HG02852 (cell line): ENCODE measurements around the gene ENTPD6.
"Not testable (repeated sequence)": the region's sequence is repeated elsewhere in the genome, so short reads cannot be mapped to it uniquely, and the experiment has no call there.

ENCODE experiments used
- ATAC-seq: cut with Tn5 transposase; IDR thresholded peaks from one replicate; pipeline ENCODE4 v1.9.1; 2021; ENCODE audit warnings: mild to moderate bottlenecking, moderate library complexity; ENCODE audit not compliant: unreplicated experiment

The ENTPD6 gene

DNA sequence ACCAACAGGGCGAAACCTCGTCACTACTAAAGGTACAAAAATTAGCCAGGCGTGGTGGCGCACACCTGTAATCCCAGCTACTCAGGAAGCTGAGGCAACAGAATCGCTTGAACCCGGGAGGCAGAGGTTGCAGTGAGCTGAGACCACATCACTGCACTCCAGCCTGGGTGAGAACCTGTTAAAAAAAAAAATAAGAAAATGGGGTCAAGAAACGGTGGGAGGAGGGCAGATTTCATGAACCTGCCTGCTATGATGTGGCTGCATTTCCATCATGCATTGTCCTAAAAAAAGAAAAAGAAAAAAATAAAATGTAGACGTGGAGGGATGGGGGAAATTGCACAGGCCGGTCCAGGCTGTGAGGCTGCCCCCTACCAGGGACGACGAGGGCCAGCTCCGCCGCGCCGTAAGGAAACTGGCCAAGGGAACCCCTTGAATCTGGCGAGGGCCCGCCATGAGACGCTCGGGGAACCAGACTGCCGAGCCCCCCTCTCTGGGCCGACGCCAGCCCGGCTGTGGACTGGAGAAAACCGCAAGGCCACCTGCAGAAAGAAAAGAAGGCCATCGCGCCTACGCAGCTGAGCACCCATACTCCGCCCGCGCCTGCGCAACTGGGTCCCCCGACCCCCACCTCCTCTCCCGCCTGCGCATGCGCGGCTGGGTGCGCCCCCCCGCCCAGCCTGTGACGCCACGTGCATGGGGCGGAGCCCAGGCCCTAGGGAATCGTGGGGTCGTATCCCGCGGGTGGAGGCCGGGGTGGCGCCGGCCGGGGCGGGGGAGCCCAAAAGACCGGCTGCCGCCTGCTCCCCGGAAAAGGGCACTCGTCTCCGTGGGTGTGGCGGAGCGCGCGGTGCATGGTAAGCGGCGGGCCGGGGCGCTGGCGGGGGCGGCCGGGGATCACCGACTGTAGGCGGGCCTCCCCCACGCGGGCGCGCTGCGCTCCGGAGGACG lies at the start of gene ENTPD6:
ENTPD6 (plus strand) TSS at position 699 of the 948 bp plus-strand sequence. CDS start 10,825 bp downstream, outside the sequence.
- ATAC-seq = peak; percentile 85

DNA sequence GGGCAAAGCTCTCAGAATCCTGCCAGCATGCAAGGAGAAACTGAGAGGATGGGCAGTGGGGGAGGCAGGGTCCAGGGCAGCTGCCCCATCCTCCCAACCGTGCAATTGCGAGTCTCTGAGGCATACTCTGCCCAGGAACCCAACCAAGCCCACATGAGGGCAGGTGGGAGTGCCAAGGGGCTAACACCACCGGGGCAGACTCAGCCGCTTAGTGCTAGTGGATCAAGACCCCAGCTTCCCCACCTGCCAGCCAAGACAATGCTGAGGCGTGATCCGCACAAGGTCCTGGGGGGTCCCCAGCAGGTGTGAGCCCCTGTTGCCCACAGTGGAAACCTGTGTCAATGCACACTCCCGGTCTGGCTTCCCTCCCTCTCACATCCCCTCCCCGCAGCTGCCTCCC lies 48.5 kb upstream of the ENTPD6 start:
- no peak for ATAC-seq

DNA sequence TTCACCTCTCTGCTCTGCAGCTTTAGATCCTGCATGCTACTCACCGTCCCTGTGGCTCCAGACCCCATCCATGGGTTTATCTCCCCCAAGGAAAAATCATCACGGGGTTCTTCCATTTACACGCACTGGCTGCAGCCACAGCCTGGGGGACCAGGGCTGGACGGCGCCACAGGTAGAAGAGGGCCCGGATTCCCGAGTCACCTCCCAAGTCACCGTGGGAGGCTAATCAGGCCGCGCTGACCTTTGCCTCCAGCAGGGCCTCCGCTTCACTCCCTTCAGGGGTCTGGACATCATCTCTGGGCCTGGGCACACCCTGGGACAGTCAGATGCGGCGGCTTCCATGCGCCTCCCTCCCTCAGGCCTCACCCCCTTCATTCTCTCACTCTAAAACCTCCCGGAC lies 47.8 kb upstream of the ENTPD6 start:
- no peak for ATAC-seq

DNA sequence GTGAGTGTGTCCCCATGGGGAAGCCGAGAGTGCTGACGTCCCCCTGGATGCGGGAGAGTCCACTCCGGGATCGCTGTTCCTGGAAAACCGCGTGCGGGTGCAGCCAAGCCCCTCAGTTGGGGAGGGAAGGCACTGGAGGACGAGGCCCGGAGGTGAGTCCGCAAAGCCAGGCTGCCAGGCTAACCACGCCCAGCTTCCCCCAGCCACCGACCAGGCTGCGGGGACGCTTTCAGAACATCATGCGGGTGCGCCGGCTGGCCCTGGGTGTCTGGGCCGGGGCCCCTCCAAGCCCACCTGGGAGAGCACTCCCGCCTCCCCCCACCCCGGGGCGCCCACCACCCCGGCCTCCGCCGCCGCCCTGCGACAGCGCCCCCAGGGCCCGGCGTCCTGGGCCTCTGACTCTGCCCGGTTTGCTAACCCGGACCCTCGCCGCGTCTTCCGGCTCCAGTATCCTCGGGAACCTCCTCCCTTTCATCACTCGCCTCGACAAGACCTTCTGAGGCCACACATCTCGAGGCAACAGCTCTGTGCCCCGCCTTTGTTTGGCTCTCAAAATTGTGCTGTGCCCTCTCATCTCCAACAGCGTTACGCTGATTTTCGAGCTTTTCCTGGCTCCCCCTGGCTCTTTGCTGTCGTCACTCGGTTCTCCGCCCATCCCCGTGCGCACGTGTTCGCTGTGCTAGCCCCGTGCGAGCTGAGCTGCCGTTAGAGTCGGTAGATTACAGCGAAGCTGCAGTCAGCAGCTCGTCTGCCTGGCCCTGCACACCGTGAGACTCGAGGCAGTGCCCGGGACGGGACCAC lies 47.1 kb upstream of the ENTPD6 start:
- no peak for ATAC-seq

DNA sequence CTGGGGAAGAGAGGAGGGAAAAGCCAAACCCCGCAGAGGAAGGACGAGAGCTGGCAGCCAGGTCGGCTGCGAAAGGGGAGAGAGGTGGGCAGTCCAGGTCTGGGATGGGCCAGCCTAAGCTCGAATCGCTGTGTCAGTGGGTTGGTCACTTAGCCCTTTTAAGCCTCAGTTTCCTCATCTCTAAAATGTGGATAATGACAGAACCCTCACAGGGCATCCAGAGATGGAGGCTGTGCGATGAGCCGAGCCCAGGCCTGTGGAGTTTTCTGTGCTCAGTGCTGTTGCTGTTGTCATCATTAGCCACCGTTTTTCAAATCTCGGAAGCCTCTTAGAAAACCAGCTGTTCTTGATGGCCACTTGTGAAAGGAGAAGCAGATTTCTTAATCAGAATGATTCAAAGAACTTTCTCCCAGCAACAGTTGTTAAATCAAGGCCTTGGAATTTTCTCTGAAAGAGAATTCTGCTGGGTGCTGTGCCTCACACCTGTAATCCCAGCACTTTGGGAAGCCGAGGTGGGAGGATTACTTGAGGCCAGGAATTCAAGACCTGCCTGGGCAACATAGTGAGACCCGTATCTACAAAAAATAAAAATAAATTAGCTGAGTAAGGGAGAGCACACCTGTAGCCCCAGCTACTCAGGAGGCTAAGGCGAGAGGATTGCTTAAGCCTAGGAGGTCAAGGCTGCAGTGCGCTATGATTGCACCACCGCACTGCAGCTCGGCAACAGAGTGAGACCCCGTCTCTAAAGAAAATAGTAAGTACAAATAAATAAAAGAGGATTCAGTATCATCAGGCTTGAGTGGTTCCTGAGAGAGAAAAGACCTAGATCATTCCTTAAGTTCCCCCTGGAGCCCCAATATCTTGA lies 46.3 kb upstream of the ENTPD6 start:
- ATAC-seq = no peak

DNA sequence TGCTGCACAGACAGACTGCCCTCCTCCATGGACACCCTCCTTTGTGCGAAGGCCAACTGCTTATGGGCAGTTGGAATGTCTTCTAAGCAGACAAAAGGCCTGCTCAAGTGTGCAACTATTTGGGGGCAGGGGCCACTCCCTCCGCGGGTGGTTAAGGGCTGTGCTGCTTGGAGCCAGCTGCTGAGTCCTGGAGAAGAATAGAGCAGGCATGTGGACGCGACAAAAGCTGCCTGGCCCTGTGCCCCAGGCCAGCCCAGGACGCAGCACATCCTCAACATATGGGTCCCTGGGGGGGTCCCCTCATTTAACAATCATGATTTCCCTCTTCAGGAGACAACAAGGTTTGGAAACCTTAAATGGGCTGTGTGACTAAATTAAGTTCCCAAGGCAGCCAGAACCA lies 45.5 kb upstream of the ENTPD6 start:
- no peak for ATAC-seq

DNA sequence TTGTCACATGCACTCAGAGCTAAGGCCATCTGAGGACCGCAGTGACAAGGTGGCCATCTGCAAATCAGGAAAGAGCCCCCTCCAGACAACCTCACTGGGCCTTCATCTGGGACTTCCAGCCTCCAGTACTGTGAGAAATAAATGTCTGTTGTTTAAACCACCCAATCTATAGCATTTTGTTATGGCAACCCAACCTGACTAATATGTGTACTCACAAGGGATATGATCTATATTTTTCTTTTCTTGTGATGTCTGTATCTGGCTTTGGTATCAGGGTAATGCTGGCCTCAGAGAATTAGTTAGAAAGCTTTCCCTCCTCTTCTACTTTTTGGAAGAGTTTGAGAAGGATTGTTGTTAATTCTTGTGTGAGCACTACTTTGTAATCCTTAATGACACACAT lies 37.5 kb upstream of the ENTPD6 start:
- ATAC-seq = no peak

DNA sequence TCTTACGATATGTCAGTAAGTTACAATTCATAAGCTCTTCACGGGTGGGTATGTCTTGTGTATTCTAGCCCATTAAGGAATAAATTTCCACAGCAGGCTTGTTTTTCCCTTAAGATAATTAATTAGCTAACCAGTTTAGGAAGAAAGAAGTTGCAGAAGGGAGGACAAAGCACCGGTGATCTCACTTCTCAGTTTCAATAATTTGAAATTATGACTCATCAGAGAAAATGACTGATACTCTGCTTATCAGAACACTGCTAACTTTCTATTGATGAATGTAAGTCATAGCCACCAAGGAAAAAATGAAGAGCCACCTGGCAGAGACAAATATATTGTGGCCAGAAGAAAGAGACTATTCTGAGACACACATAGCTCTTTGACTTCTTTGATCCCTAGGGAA lies 35.0 kb upstream of the ENTPD6 start:
- ATAC-seq = peak; percentile 67

DNA sequence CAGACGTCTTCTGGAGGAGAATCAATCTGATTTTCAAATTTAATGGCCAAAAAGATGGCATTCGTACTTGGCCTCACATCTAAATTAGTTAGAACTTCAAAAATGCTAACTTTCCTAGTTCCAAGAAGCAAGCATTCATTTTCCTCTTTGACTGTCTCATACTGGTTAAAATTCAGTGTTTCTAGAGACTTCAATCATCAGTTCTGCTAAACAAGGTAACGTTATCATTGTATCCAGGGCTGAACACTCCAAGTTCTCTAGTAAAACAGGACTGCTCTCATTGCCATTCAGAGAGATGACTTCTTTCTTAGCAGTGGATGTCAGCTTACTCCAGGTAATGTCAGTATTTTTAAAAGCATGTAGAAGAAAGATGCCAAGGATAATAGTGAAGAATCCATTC lies 34.6 kb upstream of the ENTPD6 start:
- no peak for ATAC-seq

DNA sequence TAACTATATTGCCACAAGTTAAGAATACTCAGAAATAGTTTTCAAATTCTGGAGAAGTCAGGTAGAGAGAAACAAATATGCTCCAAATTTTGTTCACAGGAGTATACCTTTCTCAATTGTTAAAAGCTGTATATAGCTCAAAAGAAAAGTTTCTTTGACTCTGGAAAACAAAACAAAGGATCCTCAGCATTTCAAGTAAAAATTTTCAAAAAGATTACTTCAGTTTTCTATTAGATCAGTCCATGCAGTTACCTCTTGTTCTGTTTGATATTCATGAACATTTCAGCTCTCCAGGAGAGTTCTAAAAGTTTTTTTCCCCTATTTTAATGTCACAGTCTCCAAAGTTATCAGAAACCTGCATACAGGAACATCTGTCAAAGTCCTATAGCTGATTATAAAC lies 30.4 kb upstream of the ENTPD6 start:
- no peak for ATAC-seq

DNA sequence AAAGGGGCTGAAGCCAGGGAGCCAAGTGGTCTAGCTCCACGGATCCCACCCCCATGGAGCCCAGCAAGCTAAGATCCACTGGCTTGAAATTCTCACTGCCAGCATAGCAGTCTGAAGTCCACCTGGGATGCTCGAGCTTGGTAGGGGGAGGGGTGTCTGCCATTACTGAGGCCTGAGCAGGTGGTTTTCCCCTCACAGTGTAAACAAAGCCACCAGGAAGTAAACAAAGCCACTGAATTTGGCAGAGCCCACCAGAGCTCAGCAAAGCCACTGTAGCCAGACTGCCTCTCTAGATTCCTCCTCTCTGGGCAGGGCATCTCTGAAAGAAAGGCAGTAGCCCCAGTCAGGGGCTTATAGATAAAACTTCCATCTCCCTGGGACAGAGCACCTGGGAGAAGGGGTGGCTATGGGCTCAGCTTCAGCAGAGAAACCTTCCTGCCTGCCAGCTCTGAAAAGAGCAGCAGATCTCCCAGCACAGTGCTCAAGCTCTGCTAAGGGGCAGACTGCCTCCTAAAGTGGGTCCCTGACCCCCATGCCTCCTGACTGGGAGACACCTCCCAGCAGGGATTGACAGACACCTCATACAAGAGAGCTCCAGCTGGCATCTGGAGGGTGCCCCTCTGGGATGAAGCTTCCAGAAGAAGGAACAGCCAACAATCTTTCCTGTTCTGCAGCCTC lies 29.3 kb upstream of the ENTPD6 start:
- not testable (repeated sequence) for ATAC-seq

DNA sequence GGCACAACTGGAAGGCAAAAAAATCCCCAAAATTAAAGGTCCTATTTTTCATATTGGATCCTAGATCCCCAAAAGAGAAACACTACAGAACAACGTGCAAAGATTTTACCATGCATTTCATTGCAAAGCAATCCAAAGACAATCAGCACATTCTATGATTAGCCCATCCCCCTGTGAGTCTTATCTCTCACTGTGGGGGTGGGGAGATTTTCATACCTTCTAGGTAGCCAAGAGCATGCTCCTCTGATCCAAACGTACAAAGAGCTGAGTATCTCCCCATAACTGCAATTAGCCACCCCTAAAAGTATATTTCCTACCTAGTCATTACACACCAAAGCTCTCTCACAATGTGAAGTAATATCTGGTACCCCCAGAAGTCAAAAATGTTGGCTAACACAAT lies 22.2 kb upstream of the ENTPD6 start:
- no peak for ATAC-seq

DNA sequence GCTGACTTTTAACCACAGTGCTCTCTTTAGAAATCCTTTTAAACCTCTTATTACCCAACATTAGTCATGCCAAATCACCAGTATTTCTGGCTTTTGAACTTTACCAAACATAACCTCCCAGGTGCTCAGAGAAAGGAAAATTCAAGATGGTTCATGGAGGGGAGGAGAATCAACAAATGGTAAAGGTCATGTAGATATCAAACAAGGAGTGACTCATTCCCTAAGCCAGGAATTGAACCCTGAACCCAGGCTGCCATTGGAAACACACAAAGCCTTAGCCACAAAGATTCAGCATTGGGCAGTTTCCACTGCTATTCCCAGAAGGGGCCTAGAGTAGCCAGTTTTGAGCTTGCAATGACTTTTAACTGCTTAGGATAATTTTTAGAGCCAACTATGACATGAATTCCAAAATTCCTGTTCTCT lies 21.6 kb upstream of the ENTPD6 start:
- ATAC-seq = no peak

DNA sequence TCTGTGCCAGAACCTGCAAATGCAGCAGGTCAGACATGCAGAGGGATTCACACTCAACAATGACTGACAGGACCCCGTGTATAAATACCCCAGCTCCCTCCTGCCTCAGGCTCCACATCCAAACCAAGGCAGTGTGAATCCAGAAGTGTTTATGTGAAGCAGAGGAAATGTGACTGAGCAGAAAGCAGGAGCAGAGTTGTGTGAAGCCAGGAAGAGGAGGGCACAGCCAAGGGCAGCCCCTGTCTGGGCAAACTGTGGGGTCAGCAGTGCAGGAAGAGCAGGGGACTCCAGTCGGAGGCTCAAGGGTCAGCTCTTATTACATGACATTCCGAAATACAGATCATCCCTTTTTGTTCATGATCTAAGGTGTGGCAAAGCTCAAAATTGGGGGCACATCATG lies 19.3 kb upstream of the ENTPD6 start:
- ATAC-seq = no peak

DNA sequence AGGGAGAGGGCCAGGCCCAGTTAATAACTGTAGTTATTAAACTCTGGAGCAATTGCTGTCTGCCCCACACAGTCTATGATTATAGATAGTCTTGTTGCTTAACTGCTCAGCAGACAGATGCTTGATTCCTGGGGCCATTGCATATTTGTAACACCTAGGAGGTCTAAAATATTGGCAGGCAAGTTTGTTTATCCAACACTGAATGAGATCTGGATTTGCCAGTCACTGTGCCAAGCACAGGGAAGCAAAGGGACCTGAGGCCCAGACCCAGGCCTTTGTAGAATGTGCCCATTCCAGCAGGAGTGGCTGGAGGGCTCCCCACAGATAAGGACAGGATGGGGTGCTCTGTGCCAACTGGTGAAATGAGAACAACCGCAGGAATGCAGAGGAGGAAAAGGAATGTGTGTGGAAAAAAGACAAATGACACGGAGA lies 17.6 kb upstream of the ENTPD6 start:
- ATAC-seq = no peak

DNA sequence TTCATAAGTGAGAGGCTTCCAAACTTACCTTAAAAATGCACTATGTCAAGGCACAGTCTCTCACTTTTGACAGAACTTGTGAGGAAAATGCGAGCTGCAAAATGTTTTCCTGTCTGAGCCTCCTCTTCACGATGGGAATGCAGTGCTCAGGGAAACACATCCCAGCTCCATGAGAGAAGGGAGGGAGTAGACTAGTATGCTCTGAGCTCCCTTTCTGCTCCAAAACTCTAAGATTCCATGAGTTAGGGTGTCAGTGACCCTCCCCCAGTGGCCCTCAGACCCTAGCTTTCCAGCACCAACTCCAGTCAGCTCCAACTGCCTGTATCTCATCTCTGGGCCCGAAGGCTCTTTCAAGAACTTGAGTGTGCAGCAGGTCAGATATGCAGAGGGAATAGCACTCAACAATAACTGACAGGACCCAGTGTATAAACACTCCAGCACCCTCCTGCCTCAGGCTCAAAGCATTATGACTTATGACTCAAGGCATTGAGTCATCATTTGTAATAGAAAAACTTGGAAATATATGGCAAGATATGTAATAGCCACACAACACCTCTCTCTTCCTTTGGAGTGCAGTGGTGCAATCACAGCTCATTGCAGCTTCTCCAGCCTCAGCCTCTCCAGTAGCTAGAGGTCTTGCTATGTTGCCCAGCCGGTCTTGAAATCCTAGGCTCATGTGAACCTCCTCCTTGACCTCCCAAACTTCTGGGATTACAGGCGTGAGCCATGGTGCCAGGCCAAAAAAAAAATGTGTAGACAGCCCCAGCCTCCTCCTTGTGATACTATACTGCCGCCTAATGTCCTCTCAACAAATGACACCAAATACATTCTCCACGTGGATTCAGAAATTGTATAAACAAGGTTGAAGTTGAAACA lies 16.7 kb upstream of the ENTPD6 start:
- no peak for ATAC-seq

DNA sequence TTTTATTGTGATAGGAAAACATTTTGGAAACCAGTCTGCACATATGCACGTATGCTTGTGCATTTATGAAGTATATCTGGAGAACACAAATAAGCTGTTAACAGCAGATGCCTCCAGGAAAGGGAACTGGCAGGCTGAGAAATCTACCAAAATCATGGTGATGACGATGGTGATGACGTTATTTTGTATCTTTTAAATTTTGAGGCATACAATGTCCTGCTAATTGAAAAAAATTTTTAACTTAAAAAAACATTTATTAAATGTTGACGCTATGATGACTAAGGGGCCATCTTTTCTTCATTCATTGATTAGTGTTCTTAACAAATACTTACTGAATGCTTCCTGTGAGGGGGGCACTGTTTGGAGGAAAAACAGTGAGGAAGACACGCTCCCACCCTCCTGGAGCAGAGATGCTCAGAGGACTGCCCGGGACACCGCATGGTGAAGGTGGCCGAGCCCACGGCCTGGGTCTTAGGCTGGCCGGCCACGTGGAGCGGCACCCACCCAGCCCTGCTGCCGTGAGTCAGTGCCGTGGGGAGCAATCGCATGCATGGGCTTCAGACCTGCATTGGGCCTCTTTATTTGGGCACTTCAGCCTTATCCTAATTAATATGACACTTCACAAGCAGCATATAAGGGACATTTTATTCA lies 15.9 kb upstream of the ENTPD6 start:
- no peak for ATAC-seq

DNA sequence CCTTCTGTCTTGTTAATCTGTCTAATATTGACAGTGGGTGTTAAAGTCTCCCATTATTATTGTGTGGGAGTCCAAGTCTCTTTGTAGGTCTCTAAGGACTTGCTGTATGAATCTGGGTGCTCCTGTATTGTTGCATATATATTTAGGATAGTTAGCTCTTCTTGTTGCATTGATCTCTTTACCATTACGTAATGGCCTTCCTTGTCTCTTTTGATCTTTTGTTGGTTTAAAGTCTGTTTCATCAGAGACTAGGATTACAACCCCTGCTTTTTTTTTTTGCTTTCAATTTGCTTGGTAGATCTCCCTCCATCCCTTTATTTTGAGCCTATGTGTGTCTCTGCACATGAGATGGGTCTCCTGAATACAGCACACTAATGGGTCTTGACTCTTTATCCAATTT lies 11.1 kb upstream of the ENTPD6 start:
- ATAC-seq = not testable (repeated sequence)

DNA sequence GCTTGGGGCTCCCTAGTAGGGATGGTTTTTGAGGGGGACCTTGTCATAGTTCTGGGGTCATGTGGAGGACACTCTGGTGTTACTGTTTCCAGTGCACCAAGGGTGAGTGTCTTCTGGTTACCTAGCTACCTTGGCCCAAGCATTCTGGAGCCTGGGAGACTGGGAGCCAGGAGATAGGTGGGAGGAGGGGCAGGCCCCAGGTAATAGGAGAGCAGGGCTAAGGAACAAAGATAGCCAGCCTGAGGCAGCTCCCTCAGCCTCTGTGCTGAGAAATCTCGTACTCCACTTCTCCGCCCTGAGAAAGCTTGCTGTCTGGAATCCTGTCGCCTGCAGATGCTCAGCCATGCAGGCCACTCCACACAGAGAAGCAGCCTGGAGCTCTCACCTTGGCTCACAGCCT lies 8.3 kb upstream of the ENTPD6 start:
- ATAC-seq = no peak
